OCI-LY1 (cell line): ENCODE data around the gene LRRC74A.
A peak's percentile ranks its signal among the peaks of the same experiment; 100 is the strongest.

Experiments
- H2AFZ ChIP-seq: fragments of 200-600 bp; sonication (generic), shearing (Covaris generic); 2 replicates; pipeline ENCODE4 v1.6.0; 2014; ENCODE audit warnings: antibody characterized with exemption, mild to moderate bottlenecking, low read length
- H3F3A ChIP-seq: fragments of 200-600 bp; sonication (generic), shearing (Covaris generic); 2 replicates; pipeline ENCODE4 v1.6.0; 2014; ENCODE audit warnings: mild to moderate bottlenecking, antibody characterized with exemption, low read length, moderate library complexity; ENCODE audit not compliant: insufficient read depth
- H3K27ac ChIP-seq: fragments of 200-600 bp; sonication (generic); 2 replicates; pipeline ENCODE4 v1.5.1; 2014; ENCODE audit warnings: low read length, mixed run types, mild to moderate bottlenecking, low read depth; ENCODE audit not compliant: poor library complexity, severe bottlenecking
- H3K27me3 ChIP-seq: fragments of 200-600 bp; sonication (generic); 2 replicates; pipeline ENCODE4 v1.6.0; 2014; ENCODE audit warnings: antibody characterized with exemption, mild to moderate bottlenecking, low read length, moderate library complexity; ENCODE audit not compliant: insufficient read depth
- H3K36me3 ChIP-seq: fragments of 200-600 bp; sonication (generic); 2 replicates; pipeline ENCODE4 v1.6.1; 2014; ENCODE audit warnings: mild to moderate bottlenecking, antibody characterized with exemption, low read length, moderate library complexity, mixed read lengths; ENCODE audit not compliant: insufficient read depth
- H3K4me1 ChIP-seq: fragments of 200-600 bp; sonication (generic); 2 replicates; pipeline ENCODE4 v1.5.1; 2014; ENCODE audit warnings: mild to moderate bottlenecking, low read length, moderate library complexity; ENCODE audit not compliant: insufficient read depth, severe bottlenecking
- H3K4me2 ChIP-seq: fragments of 200-600 bp; sonication (generic), shearing (Covaris generic); 2 replicates; pipeline ENCODE4 v1.6.1; 2014; ENCODE audit warnings: low read length
- H3K4me3 ChIP-seq: fragments of 200-600 bp; sonication (generic); 2 replicates; pipeline ENCODE4 v1.5.1; 2014; ENCODE audit warnings: low read length, low read depth, mild to moderate bottlenecking, mixed read lengths; ENCODE audit not compliant: poor library complexity, severe bottlenecking
- H3K79me2 ChIP-seq: fragments of 200-600 bp; shearing (Covaris generic); 2 replicates; pipeline ENCODE4 v1.6.1; 2016; ENCODE audit warnings: mixed run types, low read length, mixed read lengths; ENCODE audit not compliant: insufficient read depth
- H3K9ac ChIP-seq: fragments of 200-600 bp; sonication (generic), shearing (Covaris generic); 2 replicates; pipeline ENCODE4 v1.6.1; 2014; ENCODE audit warnings: mild to moderate bottlenecking, low read length, mixed read lengths
- H3K9me2 ChIP-seq: fragments of 200-600 bp; sonication (generic), shearing (Covaris generic); 2 replicates; pipeline ENCODE4 v1.6.1; 2014; ENCODE audit warnings: low read depth, mild to moderate bottlenecking, low read length, mixed read lengths
- H3K9me3 ChIP-seq: fragments of 200-600 bp; shearing (Covaris generic); 2 replicates; pipeline ENCODE4 v1.6.1; 2014; ENCODE audit warnings: low read length, mixed read lengths
- H4K20me1 ChIP-seq: fragments of 200-600 bp; sonication (generic), shearing (Covaris generic); 2 replicates; pipeline ENCODE4 v1.6.0; 2016; ENCODE audit warnings: mild to moderate bottlenecking, low read length; ENCODE audit not compliant: insufficient read depth
- CTCF ChIP-seq: fragments of 200-600 bp; sonication (generic), shearing (Covaris generic); IDR thresholded peaks from 2 replicates; pipeline ENCODE4 v1.5.1; 2017; ENCODE audit warnings: mild to moderate bottlenecking, antibody characterized with exemption, low read length, moderate library complexity, mixed read lengths
- EZH2 ChIP-seq: fragments of 200-600 bp; sonication (generic), shearing (Covaris generic); IDR thresholded peaks from 2 replicates; pipeline ENCODE4 v1.8.0; 2017; ENCODE audit warnings: borderline replicate concordance, mixed run types, mild to moderate bottlenecking, antibody characterized with exemption, low read length, moderate library complexity, mixed read lengths

The LRRC74A gene

DNA sequence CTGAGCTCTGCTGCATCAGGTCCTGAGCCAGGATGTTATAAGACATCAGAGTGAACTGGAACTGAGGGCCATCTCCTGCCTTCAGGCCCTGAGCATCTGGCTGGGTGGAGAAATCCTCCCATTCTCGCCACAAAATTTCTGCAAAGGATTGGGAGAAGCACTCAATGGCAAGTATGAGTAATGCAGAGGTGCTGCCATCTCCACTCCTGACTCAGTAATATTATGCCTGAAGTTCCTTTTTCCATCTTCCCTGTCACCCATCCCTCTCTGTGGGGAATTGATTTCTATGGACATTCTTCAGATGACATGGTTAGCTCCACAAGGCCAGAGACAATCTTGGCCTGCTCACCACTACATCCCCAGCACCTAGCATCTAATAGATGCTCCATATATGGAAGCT, 18.2 kb upstream of the LRRC74A start:
- H3K9ac ChIP-seq, result no peak overlapping the region
- peaks cover 60% of the 10 kb centered on the region for H3K36me3 ChIP-seq
- no peak overlapping the region for H2AFZ ChIP-seq
- H4K20me1 ChIP-seq, result no peaks in the 10 kb centered on the region
- no peaks in the 10 kb centered on the region for H3K27me3 ChIP-seq
- H3F3A ChIP-seq, result no peaks in the 10 kb centered on the region
- no peak overlapping the region for H3K27ac ChIP-seq
- no peak overlapping the region for H3K4me3 ChIP-seq
- peaks cover 19% of the 10 kb centered on the region for H3K4me1 ChIP-seq
- H3K79me2 ChIP-seq, result no peaks in the 10 kb centered on the region
- TF ChIP-seq CTCF, result no peak
- no peak for TF ChIP-seq EZH2
- H3K4me2 ChIP-seq, result no peak overlapping the region
- no peaks in the 10 kb centered on the region for H3K9me3 ChIP-seq
- no peaks in the 10 kb centered on the region for H3K9me2 ChIP-seq

GRCh38 chr14:76808990-76809389, 17.2 kb upstream of the LRRC74A start:
- no peak overlapping the region for H3K9ac ChIP-seq
- H3F3A ChIP-seq, result no peaks in the 10 kb centered on the region
- H3K9me3 ChIP-seq, result no peaks in the 10 kb centered on the region
- no peak overlapping the region for H3K4me3 ChIP-seq
- no peak overlapping the region for H3K4me2 ChIP-seq
- H3K4me1 ChIP-seq, result peaks cover 23% of the 10 kb centered on the region
- no peaks in the 10 kb centered on the region for H3K79me2 ChIP-seq
- no peaks in the 10 kb centered on the region for H4K20me1 ChIP-seq
- no peaks in the 10 kb centered on the region for H3K27me3 ChIP-seq
- H3K36me3 ChIP-seq, result peaks cover 50% of the 10 kb centered on the region
- no peak overlapping the region for H3K27ac ChIP-seq
- H3K9me2 ChIP-seq, result no peaks in the 10 kb centered on the region
- no peak overlapping the region for H2AFZ ChIP-seq
- no peak for TF ChIP-seq CTCF

- no peak overlapping the region for H2AFZ ChIP-seq
- no peaks in the 10 kb centered on the region for H3K79me2 ChIP-seq
- H3K4me1 ChIP-seq, result peaks cover 23% of the 10 kb centered on the region
- H3K9ac ChIP-seq, result peak overlapping the region; percentile 89; the same call in 1 of the 2 replicates
- no peaks in the 10 kb centered on the region for H3K9me3 ChIP-seq
- H3K27ac ChIP-seq, result no peak overlapping the region
- H3K4me2 ChIP-seq, result peak overlapping the region; percentile 99
- H4K20me1 ChIP-seq, result no peaks in the 10 kb centered on the region
- H3K4me3 ChIP-seq, result peak overlapping the region; percentile 88
- no peaks in the 10 kb centered on the region for H3F3A ChIP-seq
- no peaks in the 10 kb centered on the region for H3K9me2 ChIP-seq
- H3K27me3 ChIP-seq, result no peaks in the 10 kb centered on the region
- TF ChIP-seq EZH2, result no peak
- peaks cover 38% of the 10 kb centered on the region; the same call in 1 of the 2 replicates for H3K36me3 ChIP-seq
Observed at GRCh38 chr14:76810525-76810924, 15.7 kb upstream of the LRRC74A start.

- Histone ChIP-seq H3K9me3 (no peaks in the 10 kb centered on the region), H3K36me3 (peaks cover 34% of the 10 kb centered on the region; the same call in 1 of the 2 replicates), H3K4me2 (peak overlapping the region; percentile 99), H3F3A (no peaks in the 10 kb centered on the region), H3K9me2 (no peaks in the 10 kb centered on the region), H3K4me3 (peak overlapping the region; percentile 88), H3K27me3 (no peaks in the 10 kb centered on the region), H3K9ac (peak overlapping the region; percentile 89; the same call in 1 of the 2 replicates), H2AFZ (no peak overlapping the region), H3K4me1 (peaks cover 23% of the 10 kb centered on the region), H4K20me1 (no peaks in the 10 kb centered on the region), H3K79me2 (no peaks in the 10 kb centered on the region), H3K27ac (no peak overlapping the region)
- TF ChIP-seq EZH2 (no peak), CTCF (peak; percentile 58)
Observed at GRCh38 chr14:76810953-76811400, 15.2 kb upstream of the LRRC74A start.
